Adrenal gland (tissue), 5 donors: ENCODE measurements around the gene ARF1.

ENCODE experiments used
- POLR2A ChIP-seq, 2 donors: fragments of 450-650 bp; IDR thresholded peaks; one replicate each; pipeline ENCODE4 v1.6.1; 2017; ENCODE audit warnings: antibody characterized with exemption in 2 of 2, mild to moderate bottlenecking in 2 of 2, moderate library complexity in 1 of 2
- TF ChIP-seq, protein P1 (sequence below), 6 experiments: fragments of 450-650 bp in 4 of 6; fragments of 200-600 bp in 2 of 6; sonication (generic) in 1 of 6; IDR thresholded peaks; 1 replicate in 5 of 6; 2 replicates in 1 of 6; pipeline versions ENCODE4 v1.5.1 to v1.8.0; 2016 to 2021; ENCODE audit warnings: antibody characterized with exemption in 6 of 6, mild to moderate bottlenecking in 2 of 6, moderate library complexity in 1 of 6
- donor health status: DM: no; HTN: no; CAD: no.

DNA sequence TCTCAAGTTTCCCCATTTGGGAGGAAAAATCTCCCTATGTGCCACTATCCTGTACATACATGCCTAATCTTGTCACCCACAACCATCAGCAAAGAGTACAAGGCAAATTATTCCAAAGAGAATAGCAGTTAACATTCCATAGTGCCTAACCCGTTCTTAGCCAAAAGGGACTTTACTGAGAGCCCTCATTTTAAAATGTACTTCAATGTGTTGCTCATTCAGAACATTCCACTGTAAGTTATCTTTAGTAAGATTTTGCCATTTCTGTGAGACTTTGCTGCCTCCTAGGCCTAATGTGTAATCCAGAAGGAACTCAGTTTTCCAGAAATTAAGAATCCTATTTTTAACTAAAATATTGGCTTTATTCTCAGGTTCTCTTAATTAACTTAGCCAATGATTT, 37.8 kb downstream of the ARF1 start:
- TF ChIP-seq, protein P1, sequence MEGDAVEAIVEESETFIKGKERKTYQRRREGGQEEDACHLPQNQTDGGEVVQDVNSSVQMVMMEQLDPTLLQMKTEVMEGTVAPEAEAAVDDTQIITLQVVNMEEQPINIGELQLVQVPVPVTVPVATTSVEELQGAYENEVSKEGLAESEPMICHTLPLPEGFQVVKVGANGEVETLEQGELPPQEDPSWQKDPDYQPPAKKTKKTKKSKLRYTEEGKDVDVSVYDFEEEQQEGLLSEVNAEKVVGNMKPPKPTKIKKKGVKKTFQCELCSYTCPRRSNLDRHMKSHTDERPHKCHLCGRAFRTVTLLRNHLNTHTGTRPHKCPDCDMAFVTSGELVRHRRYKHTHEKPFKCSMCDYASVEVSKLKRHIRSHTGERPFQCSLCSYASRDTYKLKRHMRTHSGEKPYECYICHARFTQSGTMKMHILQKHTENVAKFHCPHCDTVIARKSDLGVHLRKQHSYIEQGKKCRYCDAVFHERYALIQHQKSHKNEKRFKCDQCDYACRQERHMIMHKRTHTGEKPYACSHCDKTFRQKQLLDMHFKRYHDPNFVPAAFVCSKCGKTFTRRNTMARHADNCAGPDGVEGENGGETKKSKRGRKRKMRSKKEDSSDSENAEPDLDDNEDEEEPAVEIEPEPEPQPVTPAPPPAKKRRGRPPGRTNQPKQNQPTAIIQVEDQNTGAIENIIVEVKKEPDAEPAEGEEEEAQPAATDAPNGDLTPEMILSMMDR (IDR thresholded peaks at IDR 0.05), result no peak
- TF ChIP-seq POLR2A (IDR thresholded peaks at IDR 0.05), result no peak
